Hepatocyte (in vitro differentiated cells): ENCODE results near the gene YBX3. TPM values are rescaled to one million over a fixed set of nuclear protein-coding genes. Genes with fewer than 3 reads are reported as not detected.

ENCODE experiments used
- DNase-seq: peaks from one replicate; pipeline ENCODE4 v3.0.0-alpha.2; 2016; ENCODE audit warnings: low spot score
- H2AFZ ChIP-seq: fragments of 200-600 bp; sonication (generic); 2 replicates; pipeline ENCODE4 v1.6.0; 2016; ENCODE audit warnings: antibody characterized with exemption, mild to moderate bottlenecking
- H3K27ac ChIP-seq: fragments of 200-600 bp; sonication (generic); 2 replicates; pipeline ENCODE4 v1.5.1; 2016; ENCODE audit warnings: mild to moderate bottlenecking
- H3K27me3 ChIP-seq: fragments of 200-600 bp; sonication (generic); 2 replicates; pipeline ENCODE4 v1.6.1; 2016
- H3K36me3 ChIP-seq: fragments of 200-600 bp; sonication (generic); replicated peaks from 2 replicates; pipeline ENCODE4 v1.5.1; 2016; ENCODE audit warnings: low read depth; ENCODE audit not compliant: insufficient read depth
- H3K4me1 ChIP-seq: fragments of 200-600 bp; sonication (generic); 2 replicates; pipeline ENCODE4 v1.5.1; 2016; ENCODE audit warnings: mild to moderate bottlenecking, moderate library complexity; ENCODE audit not compliant: insufficient read depth
- H3K4me2 ChIP-seq: fragments of 200-600 bp; sonication (generic); 2 replicates; pipeline ENCODE4 v1.6.0; 2016
- H3K4me3 ChIP-seq: fragments of 200-600 bp; sonication (generic); 2 replicates; pipeline ENCODE4 v1.5.1; 2016; ENCODE audit warnings: mild to moderate bottlenecking
- H3K79me2 ChIP-seq: fragments of 200-600 bp; sonication (generic); 2 replicates; pipeline ENCODE4 v1.6.0; 2017; ENCODE audit warnings: mild to moderate bottlenecking
- H3K9me2 ChIP-seq: fragments of 200-600 bp; sonication (generic); replicated peaks from 2 replicates; pipeline ENCODE4 v1.6.0; 2017; ENCODE audit warnings: mild to moderate bottlenecking; ENCODE audit not compliant: insufficient read depth
- H3K9me3 ChIP-seq: fragments of 200-600 bp; sonication (generic); 2 replicates; pipeline ENCODE4 v1.5.1; 2016; ENCODE audit warnings: low read depth, mild to moderate bottlenecking
- H4K20me1 ChIP-seq: fragments of 200-600 bp; sonication (generic); 2 replicates; pipeline ENCODE4 v1.6.0; 2016; ENCODE audit warnings: mild to moderate bottlenecking; ENCODE audit not compliant: insufficient read depth, poor library complexity, severe bottlenecking
- CTCF ChIP-seq: fragments of 200-600 bp; sonication (generic); IDR thresholded peaks from 2 replicates; pipeline ENCODE4 v1.5.1; 2016; ENCODE audit warnings: antibody characterized with exemption, mild to moderate bottlenecking; ENCODE audit not compliant: poor library complexity
- EZH2 ChIP-seq: fragments of 200-600 bp; sonication (generic); IDR thresholded peaks from 2 replicates; pipeline ENCODE4 v1.6.1; 2016; ENCODE audit warnings: antibody characterized with exemption, mild to moderate bottlenecking, borderline replicate concordance
- EZH2phosphoT487 ChIP-seq: fragments of 200-600 bp; sonication (generic); IDR thresholded peaks from one replicate; pipeline ENCODE4 v1.6.1; 2018; ENCODE audit warnings: antibody characterized with exemption, mild to moderate bottlenecking, low read depth, moderate library complexity; ENCODE audit not compliant: unreplicated experiment, severe bottlenecking
- WGBS: methylation state at CpG from one replicate; pipeline ENCODE4 v1.1.6; 2016; ENCODE audit warnings: low lambda C conversion rate; ENCODE audit errors: missing lambda C conversion rate; 5-methylcytosine and 5-hydroxymethylcytosine counted together
- polyA plus RNA-seq: library from polyadenylated mRNA; unstranded; fragments of >200 nt; fragmentation: Nextera tagmentation; extraction: Ambion mirVana; gene quantifications from 2 replicates; pipeline ENCODE4 v1.2.1, GENCODE V29; 2016
- total RNA-seq: library from RNA; depleted of rRNA; stranded (reverse); fragments of >200 nt; gene quantifications from 2 replicates; pipeline ENCODE4 v1.2.3, GENCODE V29; 2014

YBX3 gene
- total and polyA plus RNA-seq, 2 experiments from 2014 or later = 83.4 to 218 TPM

DNA sequence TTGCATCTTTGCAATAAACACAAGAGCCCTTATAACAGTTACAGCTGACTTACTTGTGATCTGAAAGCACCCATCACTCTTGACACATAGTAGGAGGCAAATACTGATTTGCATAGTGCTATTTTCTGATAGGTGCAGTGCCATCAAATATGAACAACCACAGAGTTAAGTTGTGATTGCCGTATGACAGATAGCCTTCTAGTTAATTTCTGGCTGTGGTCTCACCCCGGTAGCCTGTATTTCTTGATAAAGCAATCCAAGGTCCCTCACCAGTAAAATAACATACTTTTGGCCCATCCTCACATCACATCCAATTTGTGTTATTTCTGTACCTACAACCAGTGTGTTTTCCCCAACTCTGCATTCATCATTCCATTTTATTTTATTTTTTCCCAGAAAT lies 26.0 kb downstream of the YBX3 start:
- WGBS = 100% methylated on average over 2 of the region's 2 CpGs
- TF ChIP-seq EZH2phosphoT487 = no peak
- Histone ChIP-seq H3K27ac (no peak overlapping the region), H3K9me2 (no peaks in the 10 kb centered on the region), H4K20me1 (no peaks in the 10 kb centered on the region), H2AFZ (no peak overlapping the region), H3K4me2 (no peak overlapping the region), H3K4me1 (no peaks in the 10 kb centered on the region), H3K79me2 (no peaks in the 10 kb centered on the region), H3K36me3 (peaks cover 4% of the 10 kb centered on the region), H3K9me3 (no peaks in the 10 kb centered on the region), H3K4me3 (no peak overlapping the region), H3K27me3 (no peaks in the 10 kb centered on the region)
- no peak for DNase-seq

- Histone ChIP-seq H3K27ac (no peak overlapping the region), H3K4me2 (no peak overlapping the region), H3K4me3 (no peak overlapping the region), H4K20me1 (no peaks in the 10 kb centered on the region), H2AFZ (no peak overlapping the region), H3K9me2 (no peaks in the 10 kb centered on the region), H3K79me2 (no peaks in the 10 kb centered on the region), H3K36me3 (no peaks in the 10 kb centered on the region), H3K9me3 (no peaks in the 10 kb centered on the region), H3K27me3 (no peaks in the 10 kb centered on the region), H3K4me1 (no peaks in the 10 kb centered on the region)
- TF ChIP-seq EZH2phosphoT487 (no peak), CTCF (no peak), EZH2 (no peak)
- 100% methylated on average over 2 of the region's 2 CpGs for WGBS
- DNase-seq = no peak
These were observed 32.2 kb downstream of the YBX3 start for GRCh38 chr12:10690906-10691305.

- Histone ChIP-seq H3K27ac (no peak overlapping the region), H3K27me3 (no peaks in the 10 kb centered on the region), H3K9me2 (no peaks in the 10 kb centered on the region), H3K79me2 (no peaks in the 10 kb centered on the region), H4K20me1 (no peaks in the 10 kb centered on the region), H3K4me1 (no peaks in the 10 kb centered on the region), H3K4me3 (no peak overlapping the region), H3K4me2 (no peak overlapping the region), H3K9me3 (no peaks in the 10 kb centered on the region), H2AFZ (no peak overlapping the region), H3K36me3 (no peaks in the 10 kb centered on the region)
- WGBS = 94% methylated on average over 2 of the region's 2 CpGs
- no peak for DNase-seq
- TF ChIP-seq EZH2phosphoT487 (no peak), CTCF (no peak), EZH2 (no peak)
These were observed 34.0 kb downstream of the YBX3 start for GRCh38 chr12:10689146-10689545.

- Histone ChIP-seq H3K9me2 (no peaks in the 10 kb centered on the region), H4K20me1 (no peaks in the 10 kb centered on the region), H3K36me3 (no peaks in the 10 kb centered on the region), H3K4me1 (no peaks in the 10 kb centered on the region), H3K27me3 (no peaks in the 10 kb centered on the region), H2AFZ (no peak overlapping the region), H3K4me2 (no peak overlapping the region), H3K27ac (no peak overlapping the region), H3K9me3 (no peaks in the 10 kb centered on the region), H3K79me2 (no peaks in the 10 kb centered on the region), H3K4me3 (no peak overlapping the region)
- no peak for TF ChIP-seq EZH2
- TF ChIP-seq CTCF = no peak
- no peak for TF ChIP-seq EZH2phosphoT487
- DNase-seq = no peak
- WGBS = 77% methylated on average over 1 of the region's 1 CpG
These were observed 35.1 kb downstream of the YBX3 start for GRCh38 chr12:10688042-10688441.
